ENCODE data around the gene FBLN7. TPM values are rescaled to one million over a fixed set of nuclear protein-coding genes. Genes with fewer than 3 reads are reported as not detected.

Gene FBLN7
- total RNA-seq, 2 donors from 2014 or later, result 0.70 to 1.5 TPM

- intact Hi-C loops (cut with DNase I, micrococcal nuclease), result no loop called here
- no peak for ATAC-seq
- DNase-seq, result no peak
These were observed 16.3 kb downstream of the FBLN7 start for GRCh38 chr2:112154246-112155117.

- ATAC-seq (no peak), DNase-seq (no peak)
- intact Hi-C loops (cut with DNase I, micrococcal nuclease), result no loop called here
These were observed 17.4 kb downstream of the FBLN7 start for GRCh38 chr2:112155331-112156151.

- ATAC-seq, result no peak
These were observed 18.2 kb downstream of the FBLN7 start for GRCh38 chr2:112156152-112156986.

GRCh38 chr2:112157472-112157871 is 19.3 kb downstream of the FBLN7 start:
- ATAC-seq (no peak), DNase-seq (no peak)
- intact Hi-C loops (cut with DNase I, micrococcal nuclease), result no loop called here

More at GRCh38 chr2:112156152-112156986, 18.2 kb downstream of the FBLN7 start:
- no peak for DNase-seq
- intact Hi-C loops (cut with DNase I, micrococcal nuclease), result no loop called here

- intact Hi-C loops (cut with DNase I, micrococcal nuclease), result no loop called here
- ATAC-seq, result no peak
- DNase-seq, result peak in 1 of 2 donors; percentile 16
These were observed 21.3 kb downstream of the FBLN7 start for GRCh38 chr2:112159454-112159921.

- DNase-seq (no peak), ATAC-seq (no peak)
- intact Hi-C loops (cut with DNase I, micrococcal nuclease), result no loop called here
These were observed 22.4 kb downstream of the FBLN7 start for GRCh38 chr2:112160283-112161250.

GRCh38 chr2:112161431-112162145 is 23.4 kb downstream of the FBLN7 start:
- ATAC-seq (no peak), DNase-seq (peak in 1 of 2 donors; percentile 2)
- intact Hi-C loops (cut with DNase I, micrococcal nuclease), result no loop called here

GRCh38 chr2:112162341-112162740 is 24.2 kb downstream of the FBLN7 start:
- ATAC-seq (no peak), DNase-seq (no peak)
- intact Hi-C loops (cut with DNase I, micrococcal nuclease), result no loop called here

- DNase-seq (no peak), ATAC-seq (no peak)
- intact Hi-C loops (cut with DNase I, micrococcal nuclease), result no loop called here
These were observed 24.8 kb downstream of the FBLN7 start for GRCh38 chr2:112162956-112163355.

- intact Hi-C loops (cut with DNase I, micrococcal nuclease), result no loop called here
- DNase-seq (no peak), ATAC-seq (no peak)
These were observed 25.4 kb downstream of the FBLN7 start for GRCh38 chr2:112163541-112163981.

- intact Hi-C loops (cut with DNase I, micrococcal nuclease), result no loop called here
These were observed 26.7 kb downstream of the FBLN7 start for GRCh38 chr2:112164876-112165275.

GRCh38 chr2:112165296-112165695 is 27.1 kb downstream of the FBLN7 start:
- DNase-seq, result no peak
- ATAC-seq, result no peak
- intact Hi-C loops (cut with DNase I, micrococcal nuclease), result no loop called here

More at GRCh38 chr2:112164876-112165275, 26.7 kb downstream of the FBLN7 start:
- ATAC-seq, result no peak
- DNase-seq, result no peak

GRCh38 chr2:112166806-112167499 is 28.8 kb downstream of the FBLN7 start:
- ATAC-seq, result no peak
- no peak for DNase-seq
- intact Hi-C loops (cut with DNase I, micrococcal nuclease), result no loop called here

GRCh38 chr2:112168422-112169124 is 30.4 kb downstream of the FBLN7 start:
- ATAC-seq, result no peak
- intact Hi-C loops (cut with DNase I, micrococcal nuclease), result no loop called here
- no peak for DNase-seq

GRCh38 chr2:112170495-112170894 is 32.3 kb downstream of the FBLN7 start:
- DNase-seq, result no peak
- ATAC-seq, result no peak
- intact Hi-C loops (cut with DNase I, micrococcal nuclease), result no loop called here
